Sigmoid colon (tissue), 7 donors: ENCODE data around the gene NPIPB2. TPM values are rescaled to one million over a fixed set of nuclear protein-coding genes. Genes with fewer than 3 reads are reported as not detected.
"Not testable (repeated sequence)": the region's sequence is repeated elsewhere in the genome, so short reads cannot be mapped to it uniquely, and the experiment has no call there.

ENCODE experiments used
- DNase-seq: peaks from one replicate; pipeline ENCODE4 v3.0.0-alpha.2; 2019
- H3K27ac ChIP-seq, 4 donors: fragments of 200-600 bp; sonication (generic); one replicate each; pipeline ENCODE4 v1.5.1; 2016 to 2019; ENCODE audit warnings: mild to moderate bottlenecking in 1 of 4
- H3K27me3 ChIP-seq, 3 donors: fragments of 200-600 bp; sonication (generic); one replicate each; pipeline ENCODE4 v1.5.1; 2019; ENCODE audit warnings: mild to moderate bottlenecking in 1 of 3
- H3K36me3 ChIP-seq, 4 donors: fragments of 200-600 bp; sonication (generic); one replicate each; pipeline ENCODE4 v1.5.1; 2016 to 2019
- H3K4me1 ChIP-seq, 4 donors: fragments of 200-600 bp; sonication (generic); one replicate each; pipeline ENCODE4 v1.5.1; 2017 to 2019
- H3K4me3 ChIP-seq, 4 donors: fragments of 200-600 bp; sonication (generic); one replicate each; pipeline ENCODE4 v1.5.1; 2017 to 2019; ENCODE audit warnings: mild to moderate bottlenecking in 2 of 4, moderate library complexity in 1 of 4
- H3K9me3 ChIP-seq, 4 donors: fragments of 200-600 bp in 3 of 4; sonication (generic) in 3 of 4; one replicate each; pipeline versions ENCODE4 v1.5.1 to v1.6.1; 2013 to 2019
- CTCF ChIP-seq, 4 experiments: fragments of 450-650 bp in 3 of 4; fragments of 200-600 bp in 1 of 4; IDR thresholded peaks; one replicate each; pipeline ENCODE4 v1.5.1; 2016 to 2019; ENCODE audit warnings: antibody characterized with exemption in 4 of 4, mild to moderate bottlenecking in 3 of 4, moderate library complexity in 2 of 4
- EP300 ChIP-seq, 4 donors: sonication (generic); formaldehyde crosslinking; IDR thresholded peaks; one replicate each; pipeline ENCODE4 v1.6.1; 2017; ENCODE audit warnings: antibody characterized with exemption in 4 of 4
- POLR2A ChIP-seq, 2 donors: fragments of 450-650 bp; IDR thresholded peaks; one replicate each; pipeline ENCODE4 v1.6.1; 2016; ENCODE audit warnings: antibody characterized with exemption in 2 of 2, mild to moderate bottlenecking in 2 of 2, moderate library complexity in 2 of 2
- POLR2AphosphoS5 ChIP-seq, 4 donors: sonication (generic); formaldehyde crosslinking; IDR thresholded peaks; one replicate each; pipeline ENCODE4 v1.6.1; 2017; ENCODE audit warnings: antibody characterized with exemption in 4 of 4
- WGBS, 2 donors: extraction: QIAGEN DNeasy Blood & Tissue Kit; methylation state at CpG; one replicate each; pipeline ENCODE4 v1.1.7; 2013; 5-methylcytosine and 5-hydroxymethylcytosine counted together
- intact Hi-C: fragments of 100-400 bp; cut with DNase I; formaldehyde crosslinking; loops from one replicate; pipeline ENCODE4 v1.15.1; 2023
- polyA plus RNA-seq, 3 donors: library from polyadenylated mRNA; stranded (reverse); fragments of 200-250 nt; gene quantifications; one replicate each; pipeline ENCODE4 v1.2.3, GENCODE V29; 2013
- total RNA-seq, 4 donors: library from RNA; depleted of rRNA; stranded (reverse); fragments of >200 nt; gene quantifications; one replicate each; pipeline ENCODE4 v1.1.0, GENCODE V29; 2016
- donor health status: healthy with polysubstance abuse.
- donor health status: Bipolar disorder and iron deficiency.
- donor health status: healthy.

NPIPB2 gene
- total and polyA plus RNA-seq, 7 donors: 1.6 to 36.8 (median 3.0) TPM

- no peak overlapping the region for H3K27ac ChIP-seq
- WGBS, 2 donors: 85 to 93% methylated on average over 17 of the region's 17 CpGs
- H3K4me3 ChIP-seq: no peak overlapping the region
- H3K4me1 ChIP-seq: no peaks in the 10 kb centered on the region
- H3K27me3 ChIP-seq: no peaks in the 10 kb centered on the region
- H3K9me3 ChIP-seq: no peaks in the 10 kb centered on the region
- intact Hi-C loops: no loop called here
- DNase-seq: no peak
- no peaks in the 10 kb centered on the region for H3K36me3 ChIP-seq
- no peak for TF ChIP-seq EP300 (IDR thresholded peaks at IDR 0.05)
- TF ChIP-seq POLR2A (IDR thresholded peaks at IDR 0.05): no peak
- TF ChIP-seq POLR2AphosphoS5 (IDR thresholded peaks at IDR 0.05): no peak
- TF ChIP-seq CTCF (IDR thresholded peaks at IDR 0.05): no peak
Measured at GRCh38 chr16:11967195-11967911, 25.5 kb upstream of the NPIPB2 start.

- no peaks in the 10 kb centered on the region for H3K36me3 ChIP-seq
- H3K27me3 ChIP-seq: no peaks in the 10 kb centered on the region
- no peak for DNase-seq
- no peak overlapping the region for H3K27ac ChIP-seq
- WGBS, 2 donors: 69 to 89% methylated on average over 7 of the region's 7 CpGs
- no peaks in the 10 kb centered on the region for H3K4me1 ChIP-seq
- TF ChIP-seq EP300 (IDR thresholded peaks at IDR 0.05) (no peak), CTCF (IDR thresholded peaks at IDR 0.05) (no peak), POLR2AphosphoS5 (IDR thresholded peaks at IDR 0.05) (no peak), POLR2A (IDR thresholded peaks at IDR 0.05) (no peak)
- intact Hi-C loops: no loop called here
- H3K9me3 ChIP-seq: no peaks in the 10 kb centered on the region
- H3K4me3 ChIP-seq: no peak overlapping the region
Measured at GRCh38 chr16:11966173-11966572, 24.3 kb upstream of the NPIPB2 start.

GRCh38 chr16:11964761-11965551 lies 23.1 kb upstream of the NPIPB2 start, which contains the start of gene TNFRSF17:
Gene TNFRSF17, plus strand, starts transcription at chr16:11965210. Its CDS starts 115 bp downstream, at chr16:11965325.
- WGBS, 2 donors: 68 to 77% methylated on average over 9 of the region's 9 CpGs
- TF ChIP-seq POLR2A (IDR thresholded peaks at IDR 0.05): no peak
- no peak for TF ChIP-seq POLR2AphosphoS5 (IDR thresholded peaks at IDR 0.05)
- TF ChIP-seq EP300 (IDR thresholded peaks at IDR 0.05): no peak
- no peak for TF ChIP-seq CTCF (IDR thresholded peaks at IDR 0.05)
- Histone ChIP-seq H3K4me1 (no peaks in the 10 kb centered on the region), H3K9me3 (no peaks in the 10 kb centered on the region), H3K36me3 (no peaks in the 10 kb centered on the region), H3K4me3 (no peak within 1 kb of the TSS), H3K27ac (no peak within 1 kb of the TSS), H3K27me3 (no peaks in the 10 kb centered on the region)
- intact Hi-C loops: no loop called here
- DNase-seq: no peak

GRCh38 chr16:11963706-11964105 lies 21.9 kb upstream of the NPIPB2 start:
- no peaks in the 10 kb centered on the region for H3K4me1 ChIP-seq
- no peak overlapping the region for H3K4me3 ChIP-seq
- no peaks in the 10 kb centered on the region for H3K9me3 ChIP-seq
- no peaks in the 10 kb centered on the region for H3K36me3 ChIP-seq
- DNase-seq: no peak
- no peaks in the 10 kb centered on the region for H3K27me3 ChIP-seq
- no peak overlapping the region for H3K27ac ChIP-seq
- intact Hi-C loops: no loop called here
- 88 to 91% methylated on average over 6 of the region's 6 CpGs for WGBS, 2 donors
- TF ChIP-seq CTCF (IDR thresholded peaks at IDR 0.05): no peak
- TF ChIP-seq POLR2A (IDR thresholded peaks at IDR 0.05): no peak
- TF ChIP-seq EP300 (IDR thresholded peaks at IDR 0.05): no peak
- TF ChIP-seq POLR2AphosphoS5 (IDR thresholded peaks at IDR 0.05): no peak

- H3K27me3 ChIP-seq, H3K4me3 ChIP-seq, H3K9me3 ChIP-seq, H3K4me1 ChIP-seq, H3K36me3 ChIP-seq, intact Hi-C loops, DNase-seq, H3K27ac ChIP-seq: not testable (repeated sequence)
- 89 to 94% methylated on average over 11 of the region's 11 CpGs for WGBS, 2 donors
Measured at GRCh38 chr16:11962978-11963377, 21.1 kb upstream of the NPIPB2 start.

GRCh38 chr16:11962457-11962856 lies 20.6 kb upstream of the NPIPB2 start:
- H3K27me3 ChIP-seq, H3K9me3 ChIP-seq, H3K4me1 ChIP-seq, H3K36me3 ChIP-seq, H3K4me3 ChIP-seq, DNase-seq, intact Hi-C loops, H3K27ac ChIP-seq: not testable (repeated sequence)
- WGBS, 2 donors: 90% methylated on average over 5 of the region's 5 CpGs
